Kidney (tissue), 14 donors: ENCODE results near the gene RAI1. TPM values are rescaled to one million over a fixed set of nuclear protein-coding genes. Genes with fewer than 3 reads are reported as not detected.

Source experiments
- DNase-seq, 5 donors: peaks; one replicate each; pipeline ENCODE4 v3.0.0-alpha.2; 2013 to 2020
- FAIRE-seq: peaks from 2 replicates; lab custom pipeline; 2012; peaks lifted over from hg19 to GRCh38; lab: Jason Lieb, UNC
- H3K27ac ChIP-seq, 2 donors: one replicate each; pipeline ENCODE4 v1.7.0; 2013; ENCODE audit warnings: low read depth in 2 of 2, low read length in 2 of 2, inconsistent platforms in 1 of 2
- H3K27me3 ChIP-seq: one replicate; pipeline ENCODE4 v1.7.1; 2013; ENCODE audit warnings: low read length, inconsistent platforms; ENCODE audit not compliant: control insufficient read depth, insufficient read depth
- H3K36me3 ChIP-seq, 3 donors: one replicate each; pipeline versions ENCODE4 v1.7.0 to v1.7.1; 2013; ENCODE audit warnings: low read length in 3 of 3, control low read depth in 1 of 3, inconsistent platforms in 1 of 3; ENCODE audit not compliant: insufficient read depth in 3 of 3, control insufficient read depth in 2 of 3
- H3K4me1 ChIP-seq, 3 donors: one replicate each; pipeline versions ENCODE4 v1.7.0 to v1.7.1; 2013; ENCODE audit warnings: low read length in 3 of 3, inconsistent platforms in 1 of 3, low read depth in 1 of 3; ENCODE audit not compliant: control insufficient read depth in 2 of 3, insufficient read depth in 2 of 3
- H3K4me3 ChIP-seq, 3 donors: one replicate each; pipeline versions ENCODE4 v1.7.0 to v1.8.1; 2013; ENCODE audit warnings: low read length in 3 of 3, control low read depth in 1 of 3, inconsistent platforms in 1 of 3
- H3K9ac ChIP-seq, 3 donors: one replicate each; pipeline versions ENCODE4 v1.7.0 to v1.7.1; 2013; ENCODE audit warnings: low read length in 3 of 3, control low read depth in 1 of 3, inconsistent platforms in 1 of 3
- H3K9me3 ChIP-seq, 3 donors: one replicate each; pipeline versions ENCODE4 v1.7.0 to v1.7.1; 2013; ENCODE audit warnings: low read length in 3 of 3, control low read depth in 1 of 3, inconsistent platforms in 1 of 3; ENCODE audit not compliant: control insufficient read depth in 2 of 3, insufficient read depth in 1 of 3
- intact Hi-C: fragments of 100-400 bp; cut with DNase I; formaldehyde crosslinking; loops from one replicate; pipeline ENCODE4 v1.11.1; 2022
- polyA plus RNA-seq: library from polyadenylated mRNA; stranded (reverse); fragments of 350-450 nt; fragmentation: Illumina TruSeq; extraction: RNeasy Lipid Tissue Mini Kit (QIAGEN cat#74804); gene quantifications from one replicate; pipeline ENCODE4 v1.2.3, GENCODE V29; 2014; ENCODE audit warnings: low read depth, low replicate concordance; ENCODE audit not compliant: insufficient read depth
- total RNA-seq: library from RNA; stranded (reverse); fragmentation: NEBNext Ultra II Directional; extraction: Animal tissue kit (Norgen Biotek cat#: 25700); gene quantifications from one replicate; pipeline ENCODE4 v1.2.1, GENCODE V29; 2021
- TF ChIP-seq, protein P1 (sequence below): IDR thresholded peaks from 3 replicates; pipeline ENCODE4 v1.5.1; 2012; ENCODE audit warnings: mild to moderate bottlenecking, moderate library complexity, borderline replicate concordance; ENCODE audit not compliant: insufficient read depth; ENCODE audit errors: extremely low read depth
- donor health status: control.
- donor health status: control.
- donor health status: control.
- donor health status: control.
- donor health status: control.
- donor health status: DM: yes; HTN: yes; CAD: no.
- donor health status: Normal renal cell carcinoma (clear cell type).

The RAI1 gene
- total and polyA plus RNA-seq, 2 donors from 2014 or later = 6.7 to 50.5 TPM

DNA sequence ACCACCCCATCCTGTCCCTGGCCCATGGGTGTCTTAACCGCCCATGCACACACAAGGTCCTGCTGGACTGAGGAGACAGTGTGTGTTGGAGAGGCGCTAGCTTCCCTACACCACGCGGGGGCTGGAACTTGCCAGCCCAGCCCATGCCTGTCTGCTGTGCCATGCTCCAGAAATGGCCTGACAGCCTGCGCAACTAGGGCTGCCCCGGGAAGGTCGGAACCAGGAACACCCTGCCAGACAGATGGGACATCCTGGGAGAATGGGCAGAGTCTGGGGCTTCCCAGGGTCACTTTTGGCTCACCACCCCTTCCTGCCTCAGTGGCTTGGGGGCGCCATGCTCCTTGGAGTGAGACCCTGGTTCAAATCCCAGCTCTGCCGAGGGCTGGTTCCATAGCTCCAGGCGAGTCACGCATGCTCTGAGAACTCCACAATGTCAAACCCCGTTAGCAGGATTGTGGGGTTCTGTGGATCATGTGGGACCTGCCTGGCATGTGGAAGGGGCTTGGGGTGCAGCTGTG lies 119.3 kb downstream of the RAI1 start:
- TF ChIP-seq, protein P1, sequence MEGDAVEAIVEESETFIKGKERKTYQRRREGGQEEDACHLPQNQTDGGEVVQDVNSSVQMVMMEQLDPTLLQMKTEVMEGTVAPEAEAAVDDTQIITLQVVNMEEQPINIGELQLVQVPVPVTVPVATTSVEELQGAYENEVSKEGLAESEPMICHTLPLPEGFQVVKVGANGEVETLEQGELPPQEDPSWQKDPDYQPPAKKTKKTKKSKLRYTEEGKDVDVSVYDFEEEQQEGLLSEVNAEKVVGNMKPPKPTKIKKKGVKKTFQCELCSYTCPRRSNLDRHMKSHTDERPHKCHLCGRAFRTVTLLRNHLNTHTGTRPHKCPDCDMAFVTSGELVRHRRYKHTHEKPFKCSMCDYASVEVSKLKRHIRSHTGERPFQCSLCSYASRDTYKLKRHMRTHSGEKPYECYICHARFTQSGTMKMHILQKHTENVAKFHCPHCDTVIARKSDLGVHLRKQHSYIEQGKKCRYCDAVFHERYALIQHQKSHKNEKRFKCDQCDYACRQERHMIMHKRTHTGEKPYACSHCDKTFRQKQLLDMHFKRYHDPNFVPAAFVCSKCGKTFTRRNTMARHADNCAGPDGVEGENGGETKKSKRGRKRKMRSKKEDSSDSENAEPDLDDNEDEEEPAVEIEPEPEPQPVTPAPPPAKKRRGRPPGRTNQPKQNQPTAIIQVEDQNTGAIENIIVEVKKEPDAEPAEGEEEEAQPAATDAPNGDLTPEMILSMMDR = no peak
- Histone ChIP-seq H3K36me3 (no peaks in the 10 kb centered on the region), H3K9ac (no peak overlapping the region), H3K4me3 (no peak overlapping the region), H3K27ac (no peak overlapping the region), H3K4me1 (peaks cover 0 to 3% (median 0%) of the 10 kb centered on the region in 3 donors), H3K9me3 (no peaks in the 10 kb centered on the region), H3K27me3 (no peaks in the 10 kb centered on the region)
- intact Hi-C loops = no loop called here
- FAIRE-seq = no peak
- no peak for DNase-seq

DNA sequence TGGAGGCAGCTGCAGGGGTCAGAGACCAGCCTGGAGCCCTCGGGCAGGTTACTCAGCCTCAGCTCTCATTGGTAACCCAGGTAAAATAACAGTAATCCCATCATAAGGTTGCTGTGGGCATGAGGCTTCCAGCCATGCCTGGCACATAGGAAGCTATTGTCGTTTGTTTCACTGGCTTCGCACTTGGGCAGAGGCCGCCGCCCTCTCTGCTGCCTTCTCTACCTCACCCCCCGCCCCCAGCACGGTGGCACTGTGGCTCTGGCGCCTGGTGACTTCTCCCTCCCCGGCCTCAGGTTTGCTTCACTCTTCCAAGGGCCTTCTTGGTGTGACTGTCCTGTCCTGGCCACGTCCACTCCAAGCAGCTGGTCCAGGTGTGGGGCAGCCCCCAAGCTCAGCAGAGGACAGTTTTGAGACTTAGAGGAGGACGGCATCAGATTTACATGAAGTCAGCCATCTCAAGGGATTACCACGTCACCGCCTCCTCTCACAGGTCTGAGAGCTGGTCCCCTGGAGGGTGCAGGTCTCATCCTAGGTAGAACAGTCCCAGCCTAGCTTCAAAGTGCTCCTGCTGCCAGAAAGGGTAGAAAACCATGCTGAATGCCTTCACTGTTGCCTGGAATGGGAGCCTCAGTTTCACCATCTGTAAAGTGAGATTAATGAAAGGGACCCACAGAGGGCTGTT lies 120.7 kb downstream of the RAI1 start:
- FAIRE-seq = no peak
- DNase-seq = no peak
- Histone ChIP-seq H3K36me3 (no peaks in the 10 kb centered on the region), H3K4me1 (peaks cover 0 to 6% (median 0%) of the 10 kb centered on the region in 3 donors), H3K4me3 (no peak overlapping the region), H3K27me3 (no peaks in the 10 kb centered on the region), H3K27ac (no peak overlapping the region), H3K9ac (no peak overlapping the region), H3K9me3 (no peaks in the 10 kb centered on the region)
- TF ChIP-seq, protein P1 = no peak
- intact Hi-C loops = no loop called here

DNA sequence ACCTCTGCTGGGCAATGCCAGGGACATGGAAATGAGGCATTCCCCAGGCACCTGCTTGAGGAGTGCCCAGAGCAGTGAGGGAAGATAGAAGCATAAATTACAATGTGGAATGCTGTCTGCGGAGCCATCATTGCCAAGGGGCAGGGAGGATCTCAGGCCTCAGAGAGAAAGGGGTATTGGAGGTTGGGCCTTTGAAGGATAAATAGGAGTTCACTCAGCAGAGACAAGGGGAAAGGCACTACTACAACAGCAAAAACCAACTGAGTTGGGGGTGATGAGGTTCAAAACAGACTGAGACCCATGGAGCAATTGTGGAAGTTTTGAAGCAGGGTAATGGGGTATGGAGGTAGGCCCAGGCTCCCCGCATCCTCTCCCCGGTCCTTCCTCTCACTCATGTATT lies 122.7 kb downstream of the RAI1 start:
- Histone ChIP-seq H3K9ac (no peak overlapping the region), H3K27me3 (no peaks in the 10 kb centered on the region), H3K4me1 (peaks cover 0 to 6% (median 0%) of the 10 kb centered on the region in 3 donors), H3K36me3 (no peaks in the 10 kb centered on the region), H3K4me3 (no peak overlapping the region), H3K9me3 (no peaks in the 10 kb centered on the region), H3K27ac (no peak overlapping the region)
- DNase-seq = no peak
- no peak for FAIRE-seq
- intact Hi-C loops = no loop called here
- TF ChIP-seq, protein P1 = no peak
